Gastrocnemius medialis (tissue), 4 donors: Measurements from ENCODE around the gene CYP2D6. TPM values are rescaled to one million over a fixed set of nuclear protein-coding genes. Genes with fewer than 3 reads are reported as not detected.
"Not testable (repeated sequence)": the region's sequence is repeated elsewhere in the genome, so short reads cannot be mapped to it uniquely, and the experiment has no call there.

ENCODE experiments used
- ATAC-seq, 2 donors: fragments of 150-250 bp; one replicate each; pipeline ENCODE4 v1.9.1; 2016
- DNase-seq, 2 donors: peaks; one replicate each; pipeline ENCODE4 v3.0.0-alpha.2; 2019
- H3K27ac ChIP-seq, 4 donors: fragments of 200-600 bp; sonication (generic); 1 replicate in 1 of 4; 2 replicates in 3 of 4; pipeline ENCODE4 v1.5.1; 2016 to 2018; ENCODE audit warnings: mild to moderate bottlenecking in 2 of 4, moderate library complexity in 1 of 4
- H3K27me3 ChIP-seq, 3 donors: fragments of 200-600 bp; sonication (generic) in 2 of 3; 1 replicate in 1 of 3; 2 replicates in 2 of 3; pipeline versions ENCODE4 v1.5.1 to v1.6.0; 2016 to 2019; ENCODE audit warnings: mild to moderate bottlenecking in 1 of 3, moderate library complexity in 1 of 3
- H3K36me3 ChIP-seq, 2 donors: fragments of 200-600 bp; sonication (generic) in 1 of 2; one replicate each; pipeline ENCODE4 v1.5.1; 2017 to 2018
- H3K4me1 ChIP-seq, 2 donors: fragments of 200-600 bp; sonication (generic) in 1 of 2; one replicate each; pipeline ENCODE4 v1.5.1; 2016 to 2017; ENCODE audit warnings: mild to moderate bottlenecking in 2 of 2
- H3K4me3 ChIP-seq, 4 donors: fragments of 200-600 bp; sonication (generic) in 3 of 4; 1 replicate in 1 of 4; 2 replicates in 3 of 4; pipeline ENCODE4 v1.5.1; 2016 to 2019; ENCODE audit warnings: mild to moderate bottlenecking in 2 of 4
- H3K9me3 ChIP-seq, 3 donors: fragments of 200-600 bp; sonication (generic) in 2 of 3; 1 replicate in 1 of 3; 2 replicates in 2 of 3; pipeline ENCODE4 v1.5.1; 2016 to 2019
- CTCF ChIP-seq, 5 experiments: fragments of 450-650 bp in 3 of 5; fragments of 200-600 bp in 2 of 5; sonication (generic) in 2 of 5; IDR thresholded peaks in 4 of 5; conservative IDR thresholded peaks in 1 of 5; 1 replicate in 4 of 5; 2 replicates in 1 of 5; pipeline ENCODE4 v1.5.1; 2016 to 2019; ENCODE audit warnings: antibody characterized with exemption in 5 of 5, mild to moderate bottlenecking in 3 of 5, moderate library complexity in 3 of 5
- POLR2A ChIP-seq, 2 donors: fragments of 450-650 bp; IDR thresholded peaks; one replicate each; pipeline ENCODE4 v1.6.1; 2017; ENCODE audit warnings: antibody characterized with exemption in 2 of 2, mild to moderate bottlenecking in 2 of 2, moderate library complexity in 2 of 2
- in situ Hi-C, 4 donors: fragments of 200-750 bp; cut with MboI; loops; one replicate each; pipeline versions ENCODE4 v1.15.0 to v1.8.0; 2017; ENCODE audit warnings: low sequenced_read_pairs in 4 of 4
- intact Hi-C: fragments of 100-400 bp; cut with DNase I; formaldehyde crosslinking; loops from one replicate; pipeline ENCODE4 v1.15.1; 2023; ENCODE audit warnings: low total_unique reads
- total RNA-seq, 4 donors: library from RNA; depleted of rRNA; stranded (reverse); fragments of >200 nt; gene quantifications; one replicate each; pipeline versions ENCODE4 v1.1.0 to v1.2.3, GENCODE V29; 2016

The CYP2D6 gene
- total RNA-seq, 4 donors from 2014 or later: 0.15 to 0.24 TPM; not detected in 2

GRCh38 chr22:42150727-42151590 lies 20.3 kb upstream of the CYP2D6 start:
- Histone ChIP-seq H3K27me3 (no peaks in the 10 kb centered on the region), H3K4me1 (no peaks in the 10 kb centered on the region), H3K4me3 (no peak overlapping the region), H3K9me3 (no peaks in the 10 kb centered on the region), H3K27ac (no peak overlapping the region), H3K36me3 (no peaks in the 10 kb centered on the region)
- intact Hi-C loops: no loop called here
- TF ChIP-seq CTCF (IDR thresholded peaks at IDR 0.05 in 4 of 5, conservative IDR thresholded peaks at IDR 0.05 in 1 of 5): no peak
- in situ Hi-C loops: loop anchor here in 1 of 4 donors (25.0 kb wide), 1 partner anchor 286 kb away; the partner anchor contains the start of gene NFAM1
- DNase-seq (no peak), ATAC-seq (no peak)

- ATAC-seq, DNase-seq, H3K36me3 ChIP-seq, intact Hi-C loops, H3K4me3 ChIP-seq, H3K4me1 ChIP-seq, H3K27me3 ChIP-seq, H3K9me3 ChIP-seq, H3K27ac ChIP-seq: not testable (repeated sequence)
- in situ Hi-C loops: loop anchor here in 1 of 4 donors (25.0 kb wide), 1 partner anchor 288 kb away; the partner anchor contains the start of gene NFAM1
These were observed 19.2 kb upstream of the CYP2D6 start for GRCh38 chr22:42149798-42150197.

GRCh38 chr22:42145175-42145574 lies 14.6 kb upstream of the CYP2D6 start:
- Histone ChIP-seq H3K4me1 (no peaks in the 10 kb centered on the region), H3K27ac (no peak overlapping the region), H3K4me3 (no peak overlapping the region), H3K36me3 (no peaks in the 10 kb centered on the region), H3K9me3 (no peaks in the 10 kb centered on the region), H3K27me3 (no peaks in the 10 kb centered on the region)
- intact Hi-C loops: no loop called here
- no peak for ATAC-seq
- in situ Hi-C loops: no loop called here
- TF ChIP-seq CTCF (IDR thresholded peaks at IDR 0.05 in 4 of 5, conservative IDR thresholded peaks at IDR 0.05 in 1 of 5) (no peak), POLR2A (IDR thresholded peaks at IDR 0.05) (no peak)
- no peak for DNase-seq

GRCh38 chr22:42143859-42144822 lies 13.5 kb upstream of the CYP2D6 start:
- ATAC-seq, H3K4me1 ChIP-seq, H3K27ac ChIP-seq, DNase-seq, H3K9me3 ChIP-seq, in situ Hi-C loops, H3K27me3 ChIP-seq, H3K36me3 ChIP-seq, H3K4me3 ChIP-seq, intact Hi-C loops: not testable (repeated sequence)

GRCh38 chr22:42142771-42143461 lies 12.3 kb upstream of the CYP2D6 start:
- in situ Hi-C loops: no loop called here
- TF ChIP-seq POLR2A (IDR thresholded peaks at IDR 0.05): no peak
- TF ChIP-seq CTCF (IDR thresholded peaks at IDR 0.05 in 4 of 5, conservative IDR thresholded peaks at IDR 0.05 in 1 of 5): no peak
- no peak for DNase-seq

GRCh38 chr22:42141307-42142057 lies 10.9 kb upstream of the CYP2D6 start:
- H3K27ac ChIP-seq, in situ Hi-C loops, H3K4me3 ChIP-seq, H3K9me3 ChIP-seq, H3K36me3 ChIP-seq, H3K27me3 ChIP-seq, intact Hi-C loops, H3K4me1 ChIP-seq, DNase-seq, ATAC-seq: not testable (repeated sequence)

More at GRCh38 chr22:42142771-42143461, 12.3 kb upstream of the CYP2D6 start:
- no peak overlapping the region for H3K27ac ChIP-seq
- no peaks in the 10 kb centered on the region for H3K4me1 ChIP-seq
- intact Hi-C loops: no loop called here
- no peak for ATAC-seq
- no peaks in the 10 kb centered on the region for H3K36me3 ChIP-seq
- H3K4me3 ChIP-seq: no peak overlapping the region
- no peaks in the 10 kb centered on the region for H3K9me3 ChIP-seq
- no peaks in the 10 kb centered on the region for H3K27me3 ChIP-seq

GRCh38 chr22:42140153-42140552 lies 9.5 kb upstream of the CYP2D6 start:
- H3K27ac ChIP-seq, in situ Hi-C loops, H3K4me3 ChIP-seq, H3K36me3 ChIP-seq, intact Hi-C loops, ATAC-seq, H3K9me3 ChIP-seq, H3K27me3 ChIP-seq, DNase-seq, H3K4me1 ChIP-seq: not testable (repeated sequence)
